GM12875 (cell line): Measurements from ENCODE around the gene RAB43.

ENCODE experiments used
- H3K4me3 ChIP-seq: one replicate; pipeline ENCODE4 v1.5.1; 2011; ENCODE audit warnings: low read depth, low read length, control low read depth
- CTCF ChIP-seq: IDR thresholded peaks from 2 replicates; pipeline ENCODE4 v1.5.1; 2011; ENCODE audit warnings: low read depth, mild to moderate bottlenecking, control low read depth, inconsistent platforms, low read length, moderate library complexity, borderline replicate concordance; ENCODE audit not compliant: insufficient read depth

RAB43 gene

GRCh38 chr3:129063091-129063640 lies 58.4 kb downstream of the RAB43 start:
- H3K4me3 ChIP-seq, result no peak overlapping the region
- no peak for TF ChIP-seq CTCF

GRCh38 chr3:129061888-129062834 lies 59.4 kb downstream of the RAB43 start:
- no peak for TF ChIP-seq CTCF
- H3K4me3 ChIP-seq, result no peak overlapping the region

- TF ChIP-seq CTCF, result no peak
- H3K4me3 ChIP-seq, result no peak overlapping the region
Measured at GRCh38 chr3:129061023-129061887, 60.3 kb downstream of the RAB43 start.

- H3K4me3 ChIP-seq, result no peak within 1 kb of the TSS
- no peak for TF ChIP-seq CTCF
Measured at GRCh38 chr3:129060276-129061022, 61.2 kb downstream of the RAB43 start, which contains the start of gene GP9. Gene GP9, plus strand, starts transcription at chr3:129060779. Its CDS starts 961 bp downstream, at chr3:129061740.

- no peak for TF ChIP-seq CTCF
- no peak overlapping the region for H3K4me3 ChIP-seq
Measured at GRCh38 chr3:129059311-129059958, 62.2 kb downstream of the RAB43 start.
